GM21423 (cell line): Measurements from ENCODE around the gene SPOCK1.
"Not testable (repeated sequence)": the region's sequence is repeated elsewhere in the genome, so short reads cannot be mapped to it uniquely, and the experiment has no call there.

Source experiments
- ATAC-seq: cut with Tn5 transposase; IDR thresholded peaks from one replicate; pipeline ENCODE4 v1.9.1; 2021; ENCODE audit warnings: mild to moderate bottlenecking, moderate library complexity; ENCODE audit not compliant: unreplicated experiment

Gene SPOCK1

GRCh38 chr5:136998854-136999357, 500.2 kb downstream of the SPOCK1 start:
- ATAC-seq: no peak

DNA sequence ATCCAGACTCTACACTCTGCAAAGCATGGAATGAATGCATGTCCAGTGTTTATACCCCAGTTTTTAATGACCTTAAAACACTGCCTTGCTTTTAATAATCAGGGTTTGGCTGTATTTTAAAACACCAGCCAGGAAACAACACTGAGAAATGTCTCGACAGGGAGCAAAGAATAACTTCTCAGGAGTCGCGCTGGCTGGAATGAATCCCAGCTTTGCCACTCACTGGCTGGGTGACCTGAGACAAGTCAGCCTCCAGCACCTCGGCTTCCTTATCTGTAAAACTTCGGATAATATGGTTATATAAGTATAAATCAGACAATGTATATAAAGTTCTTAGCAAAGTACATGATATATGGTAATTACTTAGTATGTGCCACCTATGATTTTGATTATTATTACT, 505.0 kb downstream of the SPOCK1 start:
- ATAC-seq: no peak

DNA sequence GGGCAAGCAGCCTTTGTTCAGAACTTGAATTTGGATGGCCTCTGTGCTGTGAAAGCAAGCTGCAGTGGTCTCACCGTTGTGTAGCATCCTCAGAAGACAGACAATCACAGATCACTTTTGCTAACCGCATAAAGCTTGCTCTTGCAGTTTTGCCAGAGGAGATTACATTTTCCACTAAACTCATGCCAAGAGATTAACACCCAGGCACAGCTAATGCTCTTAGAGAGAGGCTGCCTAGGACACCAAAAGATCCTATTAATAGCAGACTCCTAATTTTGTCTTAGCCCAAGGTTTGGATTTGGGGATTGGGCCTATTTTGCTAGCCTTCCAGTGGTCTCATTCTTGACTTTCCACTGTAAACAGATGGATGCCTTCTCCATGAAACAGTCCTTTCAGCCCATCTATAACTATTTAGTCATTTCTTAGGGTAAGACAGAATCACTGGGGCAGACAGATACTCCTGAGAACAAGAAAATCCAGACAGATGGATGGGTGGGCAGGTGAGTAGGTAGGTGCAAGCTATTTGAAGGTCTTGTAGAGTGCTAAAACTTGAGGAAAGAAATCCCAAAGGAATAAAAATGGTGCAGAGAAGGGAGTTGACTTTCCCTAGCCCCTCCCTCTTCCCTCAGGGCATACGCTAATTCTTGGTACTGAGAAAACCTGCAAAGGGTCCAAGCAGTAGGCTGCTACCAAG, 506.2 kb downstream of the SPOCK1 start:
- ATAC-seq: no peak

DNA sequence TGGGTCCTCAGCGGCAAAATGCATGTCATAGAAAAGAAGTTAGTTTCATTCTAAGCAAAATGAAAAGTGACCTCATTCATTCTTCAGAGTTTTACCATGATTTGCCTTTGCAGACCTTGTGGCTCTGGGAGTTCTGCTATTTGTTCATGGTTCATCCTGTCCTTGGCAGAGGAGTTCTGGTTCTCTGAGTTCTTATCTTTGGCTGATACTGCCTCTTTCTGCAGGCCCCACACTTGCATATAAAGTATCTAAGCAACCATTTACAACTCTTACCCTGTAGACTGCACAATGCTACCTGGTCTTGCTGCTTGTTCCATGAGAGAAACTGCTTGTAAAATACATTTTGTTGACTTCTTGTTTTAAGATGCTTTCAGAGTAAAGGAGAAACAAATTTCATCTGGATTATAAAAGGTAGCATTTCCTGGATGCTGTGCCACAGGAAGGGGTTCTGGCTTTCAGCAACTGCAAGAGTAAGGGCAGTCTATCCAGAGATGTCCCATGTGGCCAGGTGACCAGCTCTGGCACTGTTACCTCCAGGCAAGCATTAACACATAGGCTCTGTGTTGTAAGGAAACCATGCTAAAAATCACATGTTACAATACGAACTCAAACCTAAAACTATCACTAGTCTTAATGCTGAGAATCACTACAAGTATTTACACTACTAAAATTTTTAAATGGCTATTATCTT, 513.2 kb downstream of the SPOCK1 start:
- ATAC-seq: no peak

GRCh38 chr5:136984772-136985446, 514.2 kb downstream of the SPOCK1 start:
- no peak for ATAC-seq

DNA sequence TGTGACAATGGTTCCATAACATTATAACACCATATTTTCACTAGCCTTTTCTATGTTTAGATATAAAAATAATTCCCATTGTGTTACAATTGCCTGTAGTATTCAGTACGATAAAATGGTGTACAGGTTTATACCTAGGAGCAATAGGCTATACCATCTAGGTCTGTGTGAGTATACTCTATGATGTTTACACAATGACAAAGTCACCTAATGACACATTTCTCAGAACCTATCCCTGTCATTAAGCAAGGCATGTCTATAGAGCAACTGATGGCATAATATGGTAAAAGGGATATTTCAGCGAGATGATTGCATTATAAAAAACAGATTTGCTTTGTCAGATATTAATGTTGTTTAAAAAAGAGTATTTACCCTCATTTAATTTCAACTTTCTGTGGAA, 517.2 kb downstream of the SPOCK1 start:
- ATAC-seq: no peak

DNA sequence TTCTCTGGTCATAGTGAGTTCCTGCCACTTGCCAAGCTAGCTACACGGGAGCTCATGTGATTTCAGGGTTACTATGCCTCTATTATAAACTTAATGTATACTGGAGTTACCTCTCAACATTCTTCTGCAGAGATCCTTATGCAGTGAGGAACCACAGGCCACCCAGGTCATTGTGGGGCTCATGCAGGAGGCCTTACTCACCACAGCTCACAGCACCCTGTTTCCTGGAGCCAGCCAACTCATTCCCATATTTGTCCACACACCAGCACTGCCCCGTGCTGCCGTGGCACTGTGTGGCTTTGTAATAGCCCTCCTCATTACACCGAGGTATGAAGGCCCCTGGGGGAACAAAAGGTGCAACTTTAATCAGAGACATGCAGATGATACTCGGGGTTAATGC, 520.0 kb downstream of the SPOCK1 start:
- no peak for ATAC-seq

DNA sequence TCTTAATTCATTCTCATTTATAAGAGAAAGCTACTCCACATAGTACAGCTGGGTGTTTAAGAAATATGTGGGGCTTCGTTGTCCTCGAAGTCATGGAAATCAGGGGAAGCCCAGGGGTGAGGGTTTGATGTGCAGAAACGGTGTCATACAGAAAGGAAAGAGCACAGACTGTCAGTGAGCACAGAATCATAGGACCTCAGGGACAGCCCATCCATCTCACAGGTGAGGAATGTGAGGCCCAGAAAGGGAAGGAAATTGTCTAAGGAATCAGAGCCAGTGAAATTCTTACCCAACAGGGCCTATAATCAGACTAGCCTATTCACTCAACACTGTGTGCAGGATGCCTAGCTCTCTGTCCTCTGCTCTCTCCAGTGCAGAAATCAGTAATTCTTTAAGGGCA, 535.6 kb downstream of the SPOCK1 start:
- no peak for ATAC-seq

DNA sequence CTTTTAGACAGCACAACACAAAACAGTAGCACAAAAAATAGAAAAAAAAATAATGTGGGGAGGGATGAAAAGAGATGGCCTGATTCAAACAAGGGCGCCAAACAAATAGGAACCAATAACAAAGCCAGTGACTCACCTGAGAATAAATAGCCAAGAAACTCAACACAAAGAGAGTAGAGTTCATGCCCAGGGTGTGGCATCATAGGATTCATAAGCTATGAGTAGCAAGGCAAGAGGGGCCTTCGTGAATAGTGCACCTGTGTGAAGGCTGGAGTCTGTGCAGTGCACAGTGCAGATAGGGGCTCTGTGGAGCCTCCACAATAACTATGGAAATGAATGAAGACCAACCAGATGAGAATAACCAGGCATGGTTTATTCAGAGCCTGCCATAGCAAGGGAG, 541.7 kb downstream of the SPOCK1 start:
- ATAC-seq: no peak

GRCh38 chr5:136954142-136954541, 545.0 kb downstream of the SPOCK1 start:
- not testable (repeated sequence) for ATAC-seq

DNA sequence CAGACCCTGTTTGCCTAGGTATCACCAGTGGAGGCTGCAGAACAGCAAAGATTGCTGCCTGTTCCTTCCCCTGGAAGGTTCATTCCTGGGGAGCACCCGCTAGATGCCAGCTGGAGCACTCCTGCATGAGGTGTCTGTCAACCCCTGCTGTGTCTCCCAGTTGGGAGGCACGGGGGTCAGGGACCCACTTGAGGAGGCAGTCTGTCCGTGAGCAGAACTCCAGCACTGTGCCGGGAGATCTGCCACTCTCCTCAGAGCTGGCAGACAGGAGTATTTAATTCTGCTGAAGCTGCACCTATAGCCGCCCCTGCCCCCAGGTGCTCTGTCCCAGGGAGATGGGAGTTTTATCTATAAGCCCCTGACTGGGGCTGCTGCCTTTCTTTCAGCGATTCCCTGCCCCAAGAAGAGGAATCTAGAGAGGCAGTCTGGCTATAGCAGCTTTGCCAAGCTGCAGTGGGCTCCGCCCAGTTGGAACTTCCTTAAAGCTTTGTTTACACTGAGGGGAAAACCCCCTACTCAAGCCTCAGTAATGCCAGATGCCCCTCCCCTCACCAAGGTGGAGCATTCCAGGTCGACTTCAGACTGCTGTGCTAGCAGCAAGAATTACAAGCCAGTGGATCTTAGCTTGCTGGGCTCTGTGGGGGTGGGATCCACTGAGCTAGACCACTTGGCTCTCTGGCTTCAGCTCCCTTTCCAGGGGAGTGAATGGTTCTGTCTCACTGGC, 545.6 kb downstream of the SPOCK1 start:
- ATAC-seq: not testable (repeated sequence)

- ATAC-seq: no peak
Measured at GRCh38 chr5:136927571-136927970, 571.6 kb downstream of the SPOCK1 start.

DNA sequence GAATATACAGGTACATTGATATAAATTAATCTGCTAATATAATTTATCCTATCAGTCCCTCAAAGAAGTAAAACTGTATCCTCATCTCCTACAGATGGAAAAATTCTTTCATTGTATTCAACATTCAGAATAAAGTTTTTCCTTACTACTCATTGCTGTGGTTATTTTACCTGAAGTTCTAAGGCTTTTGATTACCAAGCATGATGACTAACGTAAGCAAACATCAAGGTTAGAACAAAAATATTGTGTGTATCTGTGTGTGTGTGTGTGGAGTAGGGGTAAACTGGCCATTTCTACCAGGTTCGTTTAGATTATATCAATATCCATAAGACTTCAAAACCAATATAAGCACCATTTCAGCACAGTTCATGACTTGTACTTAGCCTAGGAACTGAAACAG, 573.1 kb downstream of the SPOCK1 start:
- ATAC-seq: no peak
